CD14-positive monocyte (primary cell): Measurements from ENCODE around the gene RASA2. TPM values are rescaled to one million over a fixed set of nuclear protein-coding genes. Genes with fewer than 3 reads are reported as not detected.

Experiments
- DNase-seq, 3 donors: peaks; one replicate each; pipeline ENCODE4 v3.0.0-alpha.2; 2011 to 2022
- H2AFZ ChIP-seq: 2 replicates; pipeline ENCODE4 v1.6.0; 2012; ENCODE audit warnings: mild to moderate bottlenecking, low read depth, low read length, inconsistent platforms; ENCODE audit not compliant: insufficient read depth, poor library complexity, severe bottlenecking
- H3K27ac ChIP-seq, 2 donors: 1 replicate in 1 of 2; 2 replicates in 1 of 2; pipeline ENCODE4 v1.5.1; 2012 to 2013; ENCODE audit warnings: low read length in 2 of 2, control low read depth in 1 of 2, inconsistent platforms in 1 of 2, low read depth in 1 of 2, mild to moderate bottlenecking in 1 of 2
- H3K27me3 ChIP-seq, 2 donors: one replicate each; pipeline versions ENCODE4 v1.6.0 to v1.6.1; 2011 to 2013; ENCODE audit warnings: low read length in 2 of 2; ENCODE audit not compliant: control insufficient read depth in 2 of 2, insufficient read depth in 2 of 2
- H3K36me3 ChIP-seq, 2 donors: replicated peaks in 1 of 2; 1 replicate in 1 of 2; 2 replicates in 1 of 2; pipeline versions ENCODE4 v1.5.1 to v1.6.1; 2012 to 2013; ENCODE audit warnings: low read length in 2 of 2, control low read depth in 1 of 2, inconsistent platforms in 1 of 2, mild to moderate bottlenecking in 1 of 2; ENCODE audit not compliant: insufficient read depth in 2 of 2, control insufficient read depth in 1 of 2
- H3K4me1 ChIP-seq, 2 donors: 1 replicate in 1 of 2; 2 replicates in 1 of 2; pipeline versions ENCODE4 v1.5.1 to v1.6.1; 2012 to 2013; ENCODE audit warnings: low read length in 2 of 2, control low read depth in 1 of 2, inconsistent platforms in 1 of 2, mild to moderate bottlenecking in 1 of 2, moderate library complexity in 1 of 2; ENCODE audit not compliant: insufficient read depth in 2 of 2, control insufficient read depth in 1 of 2
- H3K4me2 ChIP-seq: replicated peaks from 2 replicates; pipeline ENCODE3; 2012; ENCODE audit warnings: low read length, moderate library complexity, mild to moderate bottlenecking; ENCODE audit not compliant: poor library complexity, severe bottlenecking; ENCODE audit errors: extremely low read depth
- H3K4me3 ChIP-seq, 3 experiments: fragments of 200-600 bp in 1 of 3; sonication (generic) in 1 of 3; replicated peaks in 1 of 3; 1 replicate in 2 of 3; 2 replicates in 1 of 3; pipeline ENCODE4 v1.5.1; 2011 to 2013; ENCODE audit warnings: low read length in 3 of 3, mild to moderate bottlenecking in 3 of 3, control low read depth in 2 of 3, low read depth in 2 of 3, inconsistent platforms in 1 of 3, moderate library complexity in 1 of 3
- H3K79me2 ChIP-seq: 2 replicates; pipeline ENCODE4 v1.6.0; 2012; ENCODE audit warnings: mild to moderate bottlenecking, control low read depth, inconsistent platforms, low read length, moderate library complexity; ENCODE audit not compliant: insufficient read depth
- H3K9ac ChIP-seq: 2 replicates; pipeline ENCODE4 v1.6.0; 2017; ENCODE audit warnings: low read length, mild to moderate bottlenecking; ENCODE audit not compliant: insufficient read depth, poor library complexity, severe bottlenecking
- H3K9me3 ChIP-seq, 2 donors: replicated peaks in 1 of 2; 1 replicate in 1 of 2; 2 replicates in 1 of 2; pipeline versions ENCODE4 v1.5.1 to v1.6.1; 2012 to 2013; ENCODE audit warnings: low read length in 2 of 2, control low read depth in 1 of 2; ENCODE audit not compliant: control insufficient read depth in 1 of 2, insufficient read depth in 1 of 2
- H4K20me1 ChIP-seq: 2 replicates; pipeline ENCODE4 v1.6.0; 2012; ENCODE audit warnings: mild to moderate bottlenecking, low read length, control low read depth, moderate library complexity; ENCODE audit not compliant: insufficient read depth
- H3K27ac Mint-ChIP-seq, 7 donors: one replicate each; pipeline ENCODE4 v1.8.0; 2020; ENCODE audit warnings: mild to moderate bottlenecking in 7 of 7, mixed read lengths in 7 of 7, moderate library complexity in 6 of 7, inconsistent platforms in 2 of 7
- H3K27me3 Mint-ChIP-seq, 3 donors: one replicate each; pipeline ENCODE4 v1.8.0; 2021 to 2022; ENCODE audit warnings: low read depth in 3 of 3, mild to moderate bottlenecking in 3 of 3, mixed read lengths in 3 of 3, moderate library complexity in 3 of 3, inconsistent platforms in 1 of 3
- H3K36me3 Mint-ChIP-seq, 2 donors: one replicate each; pipeline ENCODE4 v1.8.0; 2020; ENCODE audit warnings: mixed read lengths in 2 of 2, inconsistent platforms in 1 of 2, mild to moderate bottlenecking in 1 of 2
- H3K4me1 Mint-ChIP-seq: one replicate; pipeline ENCODE4 v1.8.0; 2020; ENCODE audit warnings: mild to moderate bottlenecking, mixed read lengths
- H3K4me3 Mint-ChIP-seq, 2 donors: one replicate each; pipeline ENCODE4 v1.8.0; 2020; ENCODE audit warnings: mild to moderate bottlenecking in 2 of 2, mixed read lengths in 2 of 2, moderate library complexity in 1 of 2
- H3K9me3 Mint-ChIP-seq, 7 donors: one replicate each; pipeline ENCODE4 v1.8.0; 2020 to 2022; ENCODE audit warnings: mixed read lengths in 7 of 7, mild to moderate bottlenecking in 6 of 7, moderate library complexity in 6 of 7, inconsistent platforms in 2 of 7
- CTCF ChIP-seq: fragments of 200-600 bp; IDR thresholded peaks from one replicate; pipeline ENCODE4 v1.8.0; 2022; ENCODE audit warnings: antibody characterized with exemption, mild to moderate bottlenecking
- WGBS: methylation state at CpG from one replicate; pipeline ENCODE4 v1.1.5; 2013; ENCODE audit warnings: missing lambda C conversion rate; ENCODE audit not compliant: insufficient coverage; 5-methylcytosine and 5-hydroxymethylcytosine counted together
- intact Hi-C, 2 donors: fragments of 100-400 bp; cut with micrococcal nuclease; formaldehyde crosslinking; loops; one replicate each; pipeline versions ENCODE4 v1.15.0 to v1.15.1; 2023
- polyA plus RNA-seq, 3 donors: library from polyadenylated mRNA; depleted of rRNA in 1 of 3; unstranded in 2 of 3; stranded (reverse) in 1 of 3; fragments of 300-500 nt in 2 of 3; fragments of >200 nt in 1 of 3; fragmentation: Illumina TruSeq in 2 of 3; gene quantifications; 1 replicate in 2 of 3; 2 replicates in 1 of 3; pipeline ENCODE4 v1.2.3, GENCODE V29; 2012 to 2021

Gene RASA2
- polyA plus RNA-seq, 3 donors, result 7.0 to 13.5 (median 8.8) TPM

DNA sequence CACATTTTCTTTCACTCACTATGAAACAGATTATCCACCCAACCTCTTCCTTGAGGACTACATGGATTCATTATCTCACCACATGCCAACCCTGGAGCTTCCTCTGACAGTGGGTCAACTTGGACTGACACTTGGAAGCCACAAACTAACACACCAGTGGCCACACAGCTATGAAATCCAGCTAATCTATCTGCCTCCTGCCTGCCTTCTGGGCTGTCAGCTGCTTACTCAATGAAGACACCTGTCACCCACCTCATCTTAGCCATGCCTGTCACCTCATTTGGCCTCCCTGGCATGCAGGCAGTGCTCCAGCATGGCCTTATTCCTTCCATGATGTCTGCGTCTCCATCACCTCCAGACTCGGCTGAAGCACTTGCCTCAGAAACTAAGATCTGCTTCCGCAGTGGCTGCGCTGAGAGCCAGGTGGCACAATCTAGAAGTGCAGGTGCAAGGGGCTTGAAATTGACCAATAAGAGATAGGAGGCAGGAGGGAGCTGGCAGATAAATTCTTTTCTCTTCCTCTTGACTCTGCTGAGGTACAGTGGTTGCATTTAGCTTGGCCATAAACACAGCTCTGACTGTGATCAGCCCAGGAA is 146.1 kb downstream of the RASA2 start:
- Histone ChIP-seq H3K9ac (no peak overlapping the region), H3K27ac (no peak overlapping the region), H3K9me3 (peaks cover 8 to 12% of the 10 kb centered on the region in 2 donors), H3K4me3 (no peak overlapping the region), H3K79me2 (no peaks in the 10 kb centered on the region), H4K20me1 (no peaks in the 10 kb centered on the region), H3K4me2 (no peak overlapping the region), H3K36me3 (no peaks in the 10 kb centered on the region), H3K4me1 (no peaks in the 10 kb centered on the region), H3K27me3 (no peaks in the 10 kb centered on the region), H2AFZ (peak overlapping the region; percentile 17)
- Mint-ChIP-seq H3K4me3 (no peak overlapping the region), H3K36me3 (no peaks in the 10 kb centered on the region), H3K27ac (no peak overlapping the region), H3K9me3 (peaks cover 13 to 20% (median 17%) of the 10 kb centered on the region in 7 donors), H3K27me3 (no peaks in the 10 kb centered on the region), H3K4me1 (no peaks in the 10 kb centered on the region)
- 100% methylated on average over 1 of the region's 4 CpGs for WGBS
- DNase-seq, result no peak
- TF ChIP-seq CTCF, result no peak
- intact Hi-C loops, result no loop called here

DNA sequence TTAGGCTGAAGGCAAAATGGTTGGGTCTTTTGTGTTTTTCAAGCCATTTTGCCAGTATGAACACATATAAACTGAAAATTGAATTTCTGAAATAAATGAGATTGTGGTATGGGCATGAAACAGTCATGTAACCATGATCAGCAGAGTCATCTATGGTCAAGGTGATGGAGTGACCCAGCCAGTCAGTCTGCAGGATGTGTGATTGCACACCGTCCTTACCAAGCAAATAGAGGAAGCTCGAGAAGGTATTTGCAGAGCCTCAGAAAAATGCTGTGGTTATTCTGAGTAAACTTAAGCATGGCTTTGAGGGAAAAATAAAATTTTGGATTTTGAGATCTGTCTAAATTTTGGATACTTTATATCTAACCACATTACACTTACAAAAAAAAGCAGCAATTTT is 155.4 kb downstream of the RASA2 start:
- Histone ChIP-seq H3K79me2 (no peaks in the 10 kb centered on the region), H3K4me1 (peaks cover 0 to 9% of the 10 kb centered on the region in 2 donors), H2AFZ (no peak overlapping the region), H3K4me3 (no peak overlapping the region), H4K20me1 (no peaks in the 10 kb centered on the region), H3K27ac (no peak overlapping the region), H3K36me3 (no peaks in the 10 kb centered on the region), H3K9ac (no peak overlapping the region), H3K9me3 (no peaks in the 10 kb centered on the region), H3K27me3 (no peaks in the 10 kb centered on the region), H3K4me2 (no peak overlapping the region)
- no peak for TF ChIP-seq CTCF
- no peaks in the 10 kb centered on the region for H3K27me3 Mint-ChIP-seq
- 0% methylated on average over 1 of the region's 2 CpGs for WGBS
- H3K4me3 Mint-ChIP-seq, result no peak overlapping the region
- no peaks in the 10 kb centered on the region for H3K36me3 Mint-ChIP-seq
- no peak for DNase-seq
- H3K9me3 Mint-ChIP-seq, result no peaks in the 10 kb centered on the region
- intact Hi-C loops, result no loop called here
- no peak overlapping the region for H3K27ac Mint-ChIP-seq
- peaks cover 15% of the 10 kb centered on the region for H3K4me1 Mint-ChIP-seq
